GM12891 (cell line): Measurements from ENCODE around the gene TRAF7.

ENCODE experiments used
- DNase-seq: peaks from one replicate; pipeline ENCODE4 v3.0.0; 2011; ENCODE audit warnings: low spot score; ENCODE audit not compliant: insufficient read length
- FAIRE-seq: peaks from 2 replicates; lab custom pipeline; 2011; peaks lifted over from hg19 to GRCh38; lab: Jason Lieb, UNC
- PAX5 ChIP-seq: IDR thresholded peaks from 2 replicates; pipeline ENCODE4 v1.6.1; 2011; ENCODE audit warnings: low read length, moderate library complexity, mild to moderate bottlenecking; ENCODE audit not compliant: insufficient read depth, severe bottlenecking
- POLR2A ChIP-seq: IDR thresholded peaks from 2 replicates; pipeline ENCODE4 v1.6.1; 2011; ENCODE audit warnings: low read depth, low read length, control low read depth
- POLR2AphosphoS5 ChIP-seq: IDR thresholded peaks from 2 replicates; pipeline ENCODE4 v1.6.1; 2011; ENCODE audit warnings: low read depth, low read length, control low read depth
- POU2F2 ChIP-seq: IDR thresholded peaks from 2 replicates; pipeline ENCODE4 v1.6.1; 2011; ENCODE audit warnings: low read depth, mild to moderate bottlenecking, control low read depth, low read length, moderate library complexity
- SPI1 ChIP-seq: IDR thresholded peaks from 2 replicates; pipeline ENCODE4 v1.6.1; 2011; ENCODE audit warnings: low read depth, low read length, control low read depth
- TAF1 ChIP-seq: IDR thresholded peaks from 2 replicates; pipeline ENCODE4 v1.6.1; 2011; ENCODE audit warnings: low read depth, low read length, control low read depth

Gene TRAF7

DNA sequence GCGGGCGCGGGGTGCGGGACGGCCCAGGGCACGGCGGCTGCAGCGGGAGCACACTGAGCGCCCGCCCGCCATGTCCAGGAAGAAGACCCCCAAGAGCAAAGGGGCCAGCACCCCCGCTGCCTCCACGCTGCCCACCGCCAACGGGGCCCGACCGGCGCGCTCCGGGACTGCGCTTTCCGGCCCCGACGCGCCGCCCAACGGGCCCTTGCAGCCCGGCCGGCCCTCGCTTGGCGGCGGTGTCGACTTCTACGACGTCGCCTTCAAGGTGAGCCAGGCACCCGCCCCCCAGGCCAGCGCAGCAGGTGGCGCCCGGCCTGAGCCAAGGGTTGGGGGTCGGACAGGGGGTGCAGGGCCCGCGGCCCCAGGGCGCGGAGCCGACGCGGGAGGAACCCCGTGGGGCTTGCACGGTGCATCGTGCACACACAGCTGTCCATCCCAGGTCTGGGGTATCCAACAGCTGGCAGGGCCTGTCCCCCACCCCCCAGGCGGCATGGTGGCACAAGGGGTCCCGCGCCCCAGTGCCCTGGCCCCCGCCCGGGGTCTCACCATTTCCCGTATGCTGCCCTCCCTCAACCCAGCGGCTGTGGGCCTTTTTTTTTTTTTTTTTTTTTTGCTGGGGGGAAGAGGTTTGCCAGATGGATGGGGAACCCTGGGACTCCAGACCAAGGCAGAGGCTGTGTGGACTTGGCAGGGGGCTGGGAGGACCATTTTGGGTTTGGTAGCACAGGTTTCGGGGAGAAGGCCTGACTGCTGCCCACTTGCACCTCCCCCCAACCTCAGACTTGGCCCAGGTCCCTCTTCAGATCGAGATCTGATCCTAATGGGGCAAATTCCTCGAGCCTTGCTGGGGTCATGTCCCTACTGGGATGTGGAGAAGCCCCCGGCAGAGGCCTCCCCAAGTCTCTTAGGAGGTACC, 6.6 kb upstream of the TRAF7 start:
- TF ChIP-seq PAX5 (no peak), SPI1 (no peak), POLR2AphosphoS5 (no peak), TAF1 (no peak), POLR2A (no peak), POU2F2 (no peak)
- FAIRE-seq (no peak), DNase-seq (no peak)

- FAIRE-seq = no peak
- DNase-seq = no peak
- TF ChIP-seq SPI1 (no peak), PAX5 (no peak), POU2F2 (no peak), POLR2AphosphoS5 (no peak), POLR2A (no peak), TAF1 (no peak)
Observed at GRCh38 chr16:2149630-2150417, 5.8 kb upstream of the TRAF7 start.

GRCh38 chr16:2150418-2151187, 5.0 kb upstream of the TRAF7 start:
- TF ChIP-seq SPI1 (no peak), POU2F2 (no peak), TAF1 (no peak), PAX5 (no peak), POLR2AphosphoS5 (no peak)
- FAIRE-seq (no peak), DNase-seq (no peak)

DNA sequence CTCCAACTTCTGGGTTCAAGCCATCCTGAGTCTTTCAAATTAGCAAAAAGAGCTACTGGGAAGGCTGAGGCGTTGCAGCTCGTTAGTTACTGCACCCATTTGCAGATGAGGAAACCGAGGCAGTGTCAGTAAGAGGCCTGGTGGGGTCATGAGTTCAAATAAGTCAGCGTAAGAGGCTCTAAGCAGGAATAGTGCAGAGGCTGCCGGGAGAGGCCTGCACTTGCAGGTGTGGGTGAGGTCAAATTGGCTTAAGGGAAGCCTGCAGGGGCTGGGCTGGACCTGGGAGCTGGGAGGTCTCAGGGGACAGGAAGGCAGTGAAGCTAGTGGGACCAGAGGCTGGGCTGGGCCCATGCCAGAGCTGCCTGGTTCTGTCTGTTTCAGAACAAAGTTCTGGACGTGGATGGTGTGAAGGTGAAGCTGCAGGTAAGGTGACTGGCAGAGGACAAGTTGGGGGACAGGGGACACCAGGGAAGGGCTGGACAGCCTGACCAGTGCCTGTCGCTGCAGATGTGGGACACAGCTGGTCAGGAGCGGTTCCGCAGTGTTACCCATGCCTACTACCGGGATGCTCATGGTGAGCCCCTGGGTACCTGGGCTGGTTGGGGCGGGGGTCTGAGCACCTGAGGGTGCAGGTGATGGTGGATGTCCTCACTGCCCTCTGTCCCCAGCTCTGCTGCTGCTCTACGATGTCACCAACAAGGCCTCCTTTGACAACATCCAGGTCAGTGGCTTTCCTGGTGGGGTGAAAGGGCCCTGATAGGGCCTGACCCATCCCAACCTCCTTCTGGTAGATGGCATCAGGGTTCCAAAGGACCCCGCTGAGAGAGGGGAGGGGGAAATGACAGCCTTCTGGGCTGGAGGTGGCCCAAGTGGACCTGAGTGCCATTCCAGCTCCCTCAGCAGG, 4.1 kb upstream of the TRAF7 start:
- DNase-seq (no peak), FAIRE-seq (no peak)
- TF ChIP-seq POLR2AphosphoS5 (peak; percentile 63; the same call in 1 of the 2 replicates), TAF1 (no peak), POU2F2 (0 out of 2 replicates have a peak, but pooled peaks have one; percentile 10)

DNA sequence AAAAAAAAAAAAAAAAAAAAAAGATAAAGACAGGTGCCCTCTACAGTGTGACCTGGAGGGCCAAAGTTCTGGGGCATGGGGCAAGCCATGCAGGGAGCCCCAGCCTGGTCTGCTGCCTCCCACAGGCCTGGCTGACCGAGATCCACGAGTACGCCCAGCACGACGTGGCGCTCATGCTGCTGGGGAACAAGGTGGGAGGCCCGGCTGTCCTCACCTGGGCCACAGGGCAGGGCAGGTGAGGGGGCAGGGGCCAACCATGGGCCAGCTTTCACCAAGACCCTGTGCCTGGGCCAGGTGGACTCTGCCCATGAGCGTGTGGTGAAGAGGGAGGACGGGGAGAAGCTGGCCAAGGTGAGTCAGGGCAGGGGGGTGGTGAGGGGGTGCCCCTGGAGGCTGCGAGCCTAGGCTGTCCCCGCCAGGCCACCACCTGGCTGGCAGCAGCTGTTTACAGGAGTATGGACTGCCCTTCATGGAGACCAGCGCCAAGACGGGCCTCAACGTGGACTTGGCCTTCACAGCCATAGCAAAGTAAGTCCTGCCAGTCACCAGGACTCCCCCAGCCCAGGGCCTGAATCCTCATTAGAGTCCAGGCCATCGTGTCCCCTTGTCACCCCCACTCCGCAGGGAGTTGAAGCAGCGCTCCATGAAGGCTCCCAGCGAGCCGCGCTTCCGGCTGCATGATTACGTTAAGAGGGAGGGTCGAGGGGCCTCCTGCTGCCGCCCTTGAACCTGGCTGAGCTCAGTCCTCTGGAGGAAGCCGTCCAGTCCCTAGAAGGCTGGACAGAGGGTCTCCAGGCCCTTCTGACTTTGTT, 2.7 kb upstream of the TRAF7 start:
- FAIRE-seq (peak; percentile 52), DNase-seq (no peak)
- TF ChIP-seq POLR2AphosphoS5 (peak; percentile 87), SPI1 (no peak), POLR2A (peak; percentile 39; the same call in 1 of the 2 replicates), POU2F2 (0 out of 2 replicates have a peak, but pooled peaks have one; percentile 5)

DNA sequence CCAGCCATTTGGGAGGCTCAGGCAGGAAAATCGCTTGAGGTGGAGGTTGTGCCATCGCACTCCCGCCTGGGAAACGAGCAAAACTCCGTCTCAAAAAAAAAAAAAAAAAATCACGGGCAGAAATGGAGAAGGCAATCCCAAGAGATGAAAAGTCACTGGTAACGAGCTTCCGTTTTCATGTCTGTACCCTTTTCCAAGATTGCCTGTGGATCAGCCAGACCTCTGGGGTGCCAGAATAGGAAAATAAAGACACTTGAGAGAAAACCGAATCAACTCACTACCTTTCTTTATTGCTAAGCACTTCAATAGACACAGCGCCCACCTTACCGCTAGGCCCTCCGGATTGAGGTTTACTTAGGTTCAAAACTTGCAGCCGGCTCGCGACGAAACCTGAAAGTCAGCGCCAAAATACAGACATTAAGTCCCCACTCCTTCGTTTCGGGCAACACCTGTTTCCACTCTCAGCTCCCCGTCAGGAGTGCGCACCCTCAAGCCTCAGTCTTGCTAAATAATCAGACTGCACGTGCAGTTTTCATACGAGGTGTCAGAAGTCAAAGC, 970 bp upstream of the TRAF7 start:
- TF ChIP-seq POLR2A = no peak
- TF ChIP-seq SPI1 = no peak
- peak; percentile 43 for FAIRE-seq
- no peak for DNase-seq

DNA sequence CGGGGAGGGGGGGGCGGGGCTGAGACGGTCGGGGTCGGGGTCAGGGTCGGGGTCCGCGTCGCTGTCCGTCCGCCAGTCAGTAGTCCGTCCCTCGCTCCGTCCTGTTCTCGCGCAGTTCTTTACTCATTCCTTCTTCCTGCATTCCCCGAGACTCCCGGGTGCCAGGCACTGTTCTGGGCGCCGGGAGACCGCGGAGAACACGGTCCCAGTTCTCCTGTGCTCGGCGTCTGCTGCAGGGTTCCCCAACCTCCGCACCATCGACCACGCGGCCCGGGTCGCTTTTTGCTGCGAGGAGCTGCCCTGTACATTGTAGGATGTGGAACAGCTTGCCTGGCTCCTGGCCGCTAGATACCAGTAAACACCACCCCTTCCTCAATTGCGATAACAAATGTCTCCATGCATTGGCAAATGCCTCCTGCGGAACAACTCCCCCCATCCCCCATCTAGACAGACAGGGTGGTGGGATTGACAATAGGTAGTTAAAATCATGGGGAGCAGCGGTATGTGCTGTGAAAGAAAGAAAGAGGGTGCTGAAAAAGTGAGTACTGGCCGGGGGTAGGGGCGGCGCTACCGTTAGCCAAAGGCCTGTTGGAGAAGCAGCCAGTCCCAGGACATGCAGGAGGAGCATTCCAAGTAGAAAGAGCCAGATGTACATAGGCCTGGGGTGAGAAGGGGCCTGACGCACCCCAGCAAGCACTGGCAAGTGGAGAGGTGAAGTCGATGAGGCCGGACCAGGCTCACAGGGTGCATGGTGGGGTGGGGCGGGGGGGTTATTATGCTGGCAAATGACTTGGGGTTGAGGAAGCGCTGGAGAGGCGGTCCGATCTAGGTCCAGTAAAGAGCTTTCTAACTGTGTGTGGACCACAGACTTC, 631 bp downstream of the TRAF7 start:
- TF ChIP-seq PAX5 (no peak), POLR2A (no peak), TAF1 (no peak), SPI1 (no peak), POLR2AphosphoS5 (no peak), POU2F2 (no peak)
- FAIRE-seq = peak; percentile 59
- no peak for DNase-seq

- FAIRE-seq (no peak), DNase-seq (no peak)
- TF ChIP-seq TAF1 = no peak
- no peak for TF ChIP-seq SPI1
- no peak for TF ChIP-seq POLR2AphosphoS5
- no peak for TF ChIP-seq PAX5
- no peak for TF ChIP-seq POU2F2
- no peak for TF ChIP-seq POLR2A
Observed at GRCh38 chr16:2156849-2157224, 1.3 kb downstream of the TRAF7 start.
